ENCODE results near the gene RABGAP1.
"Not testable (repeated sequence)": the region's sequence is repeated elsewhere in the genome, so short reads cannot be mapped to it uniquely, and the experiment has no call there.

The RABGAP1 gene

GRCh38 chr9:122940749-122941581, at the start of gene RABGAP1:
TSS of gene RABGAP1 (plus strand) at chr9:122941020. CDS start at chr9:122957060, 16,040 bp downstream.
- peak; percentile 94 to 95 for DNase-seq (ENCODE audit: low read depth in 2 of 2)

GRCh38 chr9:122897969-122898368, 42.9 kb upstream of the RABGAP1 start:
- no peak for DNase-seq (ENCODE audit: low read depth in 2 of 2)

- DNase-seq (ENCODE audit: low read depth in 2 of 2), result no peak
Observed at GRCh38 chr9:122900791-122901190, 40.0 kb upstream of the RABGAP1 start.

- DNase-seq (ENCODE audit: low read depth in 2 of 2), result no peak
Observed at GRCh38 chr9:122904466-122904822, 36.4 kb upstream of the RABGAP1 start.

- peak; percentile 100 for DNase-seq (ENCODE audit: low read depth in 2 of 2)
Observed at GRCh38 chr9:122904823-122905710, 35.8 kb upstream of the RABGAP1 start, which contains the start of gene RC3H2. TSS of gene RC3H2 (minus strand) at chr9:122905359. CDS start at chr9:122897509, 7,850 bp downstream.

GRCh38 chr9:122906122-122906521, 34.7 kb upstream of the RABGAP1 start:
- not testable (repeated sequence) for DNase-seq (ENCODE audit: low read depth in 2 of 2)

- no peak for DNase-seq (ENCODE audit: low read depth in 2 of 2)
Observed at GRCh38 chr9:122912671-122912963, 28.2 kb upstream of the RABGAP1 start.

GRCh38 chr9:122912964-122913673, 27.7 kb upstream of the RABGAP1 start, which contains the start of gene ZBTB6:
TSS of gene ZBTB6 (minus strand) at chr9:122913323. CDS start at chr9:122912072, 1,251 bp downstream.
- DNase-seq (ENCODE audit: low read depth in 2 of 2), result peak; percentile 51 to 53

GRCh38 chr9:122918310-122918709, 22.5 kb upstream of the RABGAP1 start:
- DNase-seq (ENCODE audit: low read depth in 2 of 2), result no peak

GRCh38 chr9:122922713-122923112, 18.1 kb upstream of the RABGAP1 start:
- no peak for DNase-seq (ENCODE audit: low read depth in 2 of 2)

- no peak for DNase-seq (ENCODE audit: low read depth in 2 of 2)
Observed at GRCh38 chr9:122923947-122924346, 16.9 kb upstream of the RABGAP1 start.

- DNase-seq (ENCODE audit: low read depth in 2 of 2), result no peak
Observed at GRCh38 chr9:122929796-122930354, 10.9 kb upstream of the RABGAP1 start.

GRCh38 chr9:122930541-122931225, 10.1 kb upstream of the RABGAP1 start:
- DNase-seq (ENCODE audit: low read depth in 2 of 2), result no peak

- DNase-seq (ENCODE audit: low read depth in 2 of 2), result peak; percentile 67 to 68
Observed at GRCh38 chr9:122931226-122932121, 9.3 kb upstream of the RABGAP1 start, which contains the start of gene ZBTB26. TSS of gene ZBTB26 (minus strand) at chr9:122931512. CDS start at chr9:122919934, 11,578 bp downstream.

GRCh38 chr9:122936464-122936863, 4.4 kb upstream of the RABGAP1 start:
- no peak for DNase-seq (ENCODE audit: low read depth in 2 of 2)

GRCh38 chr9:122936883-122937282, 3.9 kb upstream of the RABGAP1 start:
- DNase-seq (ENCODE audit: low read depth in 2 of 2), result no peak

GRCh38 chr9:122939601-122940000, 1.2 kb upstream of the RABGAP1 start:
- DNase-seq (ENCODE audit: low read depth in 2 of 2), result no peak

- no peak for DNase-seq (ENCODE audit: low read depth in 2 of 2)
Observed at GRCh38 chr9:122940454-122940748, 419 bp upstream of the RABGAP1 start.

GRCh38 chr9:122941582-122942234, 888 bp downstream of the RABGAP1 start:
- DNase-seq (ENCODE audit: low read depth in 2 of 2), result peak in 1 of 2 experiments; percentile 19

All from fibroblast of skin of left biceps (primary cell).